GM12878 (cell line): Measurements from ENCODE around the gene CERK. TPM values are rescaled to one million over a fixed set of nuclear protein-coding genes. Genes with fewer than 3 reads are reported as not detected.

ENCODE experiments used
- ATAC-seq: fragments of 200-7000 bp; cut with Tn5 transposase; 3 replicates; pipeline ENCODE4 v1.9.1; 2020; ENCODE audit warnings: mild to moderate bottlenecking, moderate library complexity
- BruUV-seq: library from RNA; stranded (reverse); fragments of 400-500 nt; replicated peaks from 2 replicates; lab custom pipeline; 2021; lab: Mats Ljungman, UMichigan
- CTCF ChIA-PET: fragments of 300-600 bp; sonication (Branson Sonifier 250); formaldehyde crosslinking; extraction: SDS; loops from one replicate; lab custom pipeline; 2021; ENCODE audit warnings: inconsistent platforms; lab: Yijun Ruan, JAX
- POLR2A ChIA-PET: fragments of 350-600 bp; formaldehyde crosslinking; extraction: SDS; loops from one replicate; lab custom pipeline; 2021; ENCODE audit warnings: inconsistent platforms; lab: Charles Lee
- RAD21 ChIA-PET: fragments of 300-600 bp; sonication (Branson Sonifier 250); formaldehyde crosslinking; loops from one replicate; lab custom pipeline; 2023; ENCODE audit warnings: antibody characterized with exemption; ENCODE audit not compliant: unreplicated experiment; lab: Charles Lee
- SMC1A ChIA-PET: fragments of 300-600 bp; sonication (Branson Sonifier 250); formaldehyde crosslinking; loops from one replicate; lab custom pipeline; 2023; ENCODE audit not compliant: unreplicated experiment, uncharacterized antibody; lab: Charles Lee
- DNase-seq: peaks from one replicate; pipeline ENCODE4 v3.0.0-alpha.2; 2011; ENCODE audit warnings: low read depth, low spot score
- FAIRE-seq: peaks from 3 replicates; lab custom pipeline; 2011; peaks lifted over from hg19 to GRCh38; lab: Jason Lieb, UNC
- H2AFZ ChIP-seq: 2 replicates; pipeline ENCODE4 v1.6.0; 2011; ENCODE audit warnings: low read depth, low read length, control low read depth; ENCODE audit not compliant: control insufficient read depth
- H3K27ac ChIP-seq: 2 replicates; pipeline ENCODE4 v1.5.1; 2011; ENCODE audit warnings: control low read depth; ENCODE audit not compliant: control insufficient read depth, insufficient read depth
- H3K27me3 ChIP-seq, 2 experiments: replicated peaks in 1 of 2; 2 replicates each; pipeline versions ENCODE4 v1.6.0 to v1.6.1; 2011; ENCODE audit warnings: low read length in 1 of 2; ENCODE audit not compliant: control insufficient read depth in 2 of 2, insufficient read depth in 2 of 2
- H3K36me3 ChIP-seq, 2 experiments: 2 replicates each; pipeline ENCODE4 v1.5.1; 2011; ENCODE audit warnings: low read length in 1 of 2; ENCODE audit not compliant: control insufficient read depth in 2 of 2, insufficient read depth in 2 of 2
- H3K4me1 ChIP-seq: 2 replicates; pipeline ENCODE4 v1.6.1; 2011; ENCODE audit warnings: mild to moderate bottlenecking, low read length, moderate library complexity, mixed read lengths; ENCODE audit not compliant: control insufficient read depth, insufficient read depth
- H3K4me2 ChIP-seq: 2 replicates; pipeline ENCODE4 v1.6.0; 2011; ENCODE audit warnings: control low read depth; ENCODE audit not compliant: control insufficient read depth, insufficient read depth
- H3K4me3 ChIP-seq: fragments of 200-600 bp; sonication (generic); 2 replicates; pipeline ENCODE4 v1.5.1; 2016
- H3K79me2 ChIP-seq: 2 replicates; pipeline ENCODE4 v1.6.0; 2011; ENCODE audit warnings: low read length; ENCODE audit not compliant: control insufficient read depth, insufficient read depth
- H3K9ac ChIP-seq: 2 replicates; pipeline ENCODE4 v1.8.0; 2011; ENCODE audit warnings: low read length, control low read depth, mixed read lengths; ENCODE audit not compliant: control insufficient read depth, insufficient read depth
- H3K9me3 ChIP-seq: replicated peaks from 3 replicates; pipeline ENCODE4 v1.5.1; 2011; ENCODE audit warnings: mild to moderate bottlenecking, low read length; ENCODE audit not compliant: control insufficient read depth, insufficient read depth
- H4K20me1 ChIP-seq: 2 replicates; pipeline ENCODE4 v1.6.0; 2011; ENCODE audit not compliant: control insufficient read depth, insufficient read depth
- DPF2 ChIP-seq: fragments of 450-650 bp; IDR thresholded peaks from 2 replicates; pipeline ENCODE4 v1.6.1; 2017; ENCODE audit warnings: mild to moderate bottlenecking
- E2F8 ChIP-seq: fragments of 450-650 bp; IDR thresholded peaks from 2 replicates; pipeline ENCODE4 v1.6.1; 2018; ENCODE audit warnings: mild to moderate bottlenecking, low read depth, moderate library complexity; ENCODE audit not compliant: partially characterized antibody
- EED ChIP-seq: sonication (generic); IDR thresholded peaks from 2 replicates; pipeline ENCODE4 v1.6.1; 2016; ENCODE audit warnings: antibody characterized with exemption, low read depth
- MXI1 ChIP-seq: fragments of 150-350 bp; IDR thresholded peaks from 2 replicates; pipeline ENCODE4 v1.6.1; 2011; ENCODE audit warnings: low read depth, mild to moderate bottlenecking, inconsistent platforms, low read length, improper control_type of control experiment
- PBX3 ChIP-seq: IDR thresholded peaks from 2 replicates; pipeline ENCODE4 v1.6.1; 2011; ENCODE audit warnings: mild to moderate bottlenecking, low read depth, low read length, moderate library complexity; ENCODE audit not compliant: insufficient replicate concordance
- PKNOX1 ChIP-seq: fragments of 450-650 bp; IDR thresholded peaks from 2 replicates; pipeline ENCODE4 v1.6.1; 2016; ENCODE audit warnings: mild to moderate bottlenecking
- RAD51 ChIP-seq: fragments of 450-650 bp; IDR thresholded peaks from 2 replicates; pipeline ENCODE4 v1.6.1; 2016; ENCODE audit warnings: moderate library complexity, mild to moderate bottlenecking, inconsistent platforms
- TCF12 ChIP-seq: IDR thresholded peaks from 2 replicates; pipeline ENCODE4 v1.6.1; 2011; ENCODE audit warnings: low read depth, mild to moderate bottlenecking, low read length
- WGBS: methylation state at CpG from one replicate; pipeline ENCODE4 v1.1.6; 2016; ENCODE audit warnings: low lambda C conversion rate; ENCODE audit not compliant: insufficient replicate concordance, insufficient coverage; ENCODE audit errors: missing lambda C conversion rate; 5-methylcytosine and 5-hydroxymethylcytosine counted together
- in situ Hi-C: fragments of 300-500 bp; cut with MboI; formaldehyde crosslinking; loops from 9 replicates; pipeline ENCODE4 v1.14.3; 2018; ENCODE audit warnings: mixed read lengths
- intact Hi-C: fragments of 100-400 bp; cut with micrococcal nuclease; formaldehyde crosslinking; loops from one replicate; pipeline ENCODE4 v1.14.2; 2022; ENCODE audit not compliant: unreplicated experiment
- polyA plus RNA-seq, 11 experiments: library from polyadenylated mRNA; depleted of rRNA in 4 of 11; unstranded in 6 of 11; stranded (reverse) in 5 of 11; fragments of >200 nt; fragmentation: Nextera tagmentation in 4 of 11; fragmentation: Illumina TruSeq in 1 of 11; extraction: Ambion mirVana in 4 of 11; extraction: Trizol in 1 of 11; gene quantifications; 1 replicate in 1 of 11; 2 replicates in 10 of 11; pipeline versions ENCODE4 v1.2.1 to v1.2.3, GENCODE V29; 2011 to 2016; ENCODE audit warnings: inconsistent platforms in 2 of 11, missing spikeins in 2 of 11, low read depth in 1 of 11
- total RNA-seq, 4 experiments: library from RNA; depleted of rRNA in 3 of 4; stranded (reverse); fragments of >200 nt in 3 of 4; fragmentation: Illumina TruSeq in 1 of 4; extraction: Trizol in 1 of 4; gene quantifications; 2 replicates each; pipeline versions ENCODE4 v1.2.1 to v1.2.3, GENCODE V29; 2013 to 2021

The CERK gene
- total and polyA plus RNA-seq, 10 of the 15 experiments (the other 5 are each of a cell fraction or from before 2014, with no cell fraction given): 4.0 to 41.1 (median 30.2) TPM

- FAIRE-seq: no peak
- H2AFZ ChIP-seq: no peak overlapping the region
- no TSS peak for BruUV-seq
- DNase-seq: no peak
- H3K4me2 ChIP-seq: no peak overlapping the region
- no peak for ATAC-seq
- CTCF ChIA-PET: interaction anchor here (2.3 kb wide), 1 partner anchor 167 kb away, joined by 6 read pairs; no protein-coding TSS in a partner anchor
- intact Hi-C loops (no loop called here), in situ Hi-C loops (no loop called here)
- no peaks in the 10 kb centered on the region for H3K9me3 ChIP-seq
- no peak overlapping the region for H3K27ac ChIP-seq
- POLR2A ChIA-PET: interaction anchor here (0.6 kb wide), 1 partner anchor 413 kb away, joined by 3 read pairs; no protein-coding TSS in a partner anchor
- no peaks in the 10 kb centered on the region for H3K27me3 ChIP-seq
- RAD21 ChIA-PET: interaction anchor here (1.0 kb wide), 1 partner anchor 18 kb away, joined by 3 read pairs; no protein-coding TSS in a partner anchor
- TF ChIP-seq DPF2 (no peak), RAD51 (no peak), MXI1 (no peak), PKNOX1 (peak; percentile 42), PBX3 (peak; percentile 30), E2F8 (no peak), TCF12 (0 out of 2 replicates have a peak, but pooled peaks have one; percentile 39), EED (peak; percentile 52; the same call in 1 of the 2 replicates)
- TF ChIP-seq, all 136 proteins: peak for 4
- Histone ChIP-seq H3K9ac (no peak overlapping the region), H3K36me3 (peaks cover 0 to 12% of the 10 kb centered on the region in 2 experiments; a peak in 2 of 4 replicates), H3K79me2 (peaks cover 32% of the 10 kb centered on the region), H4K20me1 (peaks cover 6% of the 10 kb centered on the region), H3K4me1 (peaks cover 26% of the 10 kb centered on the region), H3K4me3 (no peak overlapping the region)
- SMC1A ChIA-PET: interaction anchor here (1.7 to 2.2 kb wide), 2 partner anchors 10 to 32 kb away, joined by 4 to 5 read pairs; partner anchors contain the start of gene TBC1D22A
- 61% methylated on average over 9 of the region's 9 CpGs for WGBS
These were observed 7.3 kb downstream of the CERK start for GRCh38 chr22:46730568-46731245.
